ENCODE results near the gene DEPP1.

DEPP1 gene

DNA sequence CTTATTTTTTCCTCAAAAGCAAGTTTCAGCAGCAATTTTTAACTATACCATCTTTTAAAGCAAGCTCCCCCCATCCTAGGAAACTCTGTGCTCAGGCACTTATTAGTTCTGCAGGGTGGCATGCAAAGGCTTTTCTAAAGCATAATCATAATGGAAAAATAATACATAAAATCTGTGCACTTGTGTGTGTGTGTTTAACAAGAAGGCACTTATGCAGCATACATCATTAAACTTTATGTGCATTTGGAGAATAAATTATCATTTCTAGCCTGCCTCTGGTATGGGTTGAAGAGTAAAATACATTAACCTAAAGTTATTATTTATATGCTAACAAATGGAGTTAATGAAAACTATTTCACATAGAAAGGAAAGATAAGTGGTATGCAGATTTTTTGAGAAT is 24.6 kb downstream of the DEPP1 start:
- no peak for DNase-seq (ENCODE audit: low read depth in 2 of 2)

DNA sequence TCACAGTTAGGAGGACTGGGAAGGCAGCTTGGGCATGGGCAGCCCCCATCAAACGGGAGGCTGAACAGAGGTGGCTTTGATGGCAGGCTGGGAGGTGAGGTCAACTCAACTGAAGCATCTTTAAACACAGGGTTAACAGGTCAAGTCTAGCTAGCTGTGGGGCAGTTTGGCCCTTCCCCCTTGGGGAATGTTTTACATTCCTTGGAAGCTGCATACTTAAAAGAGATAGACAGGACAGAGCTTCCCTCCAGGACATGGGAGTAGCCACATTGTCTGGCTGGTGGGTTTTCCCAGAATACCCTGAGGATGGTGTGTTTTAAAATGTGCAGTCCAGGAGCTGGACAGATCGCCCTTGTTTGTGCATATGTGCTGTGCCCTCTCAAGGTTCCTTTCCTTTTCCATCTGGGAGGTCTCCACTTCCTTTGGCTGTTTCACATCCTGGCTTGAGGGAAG is 25.8 kb downstream of the DEPP1 start:
- DNase-seq (ENCODE audit: low read depth in 2 of 2): no peak

DNA sequence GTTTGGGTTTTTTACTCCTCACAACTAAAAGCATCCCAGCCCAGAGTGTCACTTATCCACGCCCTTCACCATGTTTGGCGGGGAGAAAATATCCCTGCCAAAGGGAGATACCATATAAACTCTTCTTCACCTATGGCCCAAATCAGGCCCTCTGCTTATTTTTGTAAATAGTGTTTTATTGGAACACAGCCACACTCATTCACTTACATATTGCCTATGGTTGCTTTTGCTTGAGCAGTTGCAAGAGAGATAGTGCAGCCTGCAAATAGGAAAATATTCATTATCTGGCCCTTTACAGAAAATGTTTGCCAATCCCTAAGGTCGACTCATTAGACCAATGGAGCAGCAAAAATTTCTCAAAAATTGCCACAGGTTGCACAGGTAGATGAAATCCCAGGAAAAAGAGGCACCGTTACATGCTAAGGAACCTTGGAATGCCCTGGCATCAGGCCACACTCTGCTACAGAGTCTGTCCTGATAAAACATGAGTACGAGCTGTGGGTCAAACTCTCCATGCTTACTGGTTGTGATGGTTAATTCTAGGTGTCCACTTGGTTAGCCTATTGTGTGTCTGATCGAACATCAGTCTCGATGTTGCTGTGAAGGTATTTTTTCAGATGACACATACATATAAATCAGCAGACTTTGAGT is 26.9 kb downstream of the DEPP1 start:
- DNase-seq (ENCODE audit: low read depth in 2 of 2): no peak

DNA sequence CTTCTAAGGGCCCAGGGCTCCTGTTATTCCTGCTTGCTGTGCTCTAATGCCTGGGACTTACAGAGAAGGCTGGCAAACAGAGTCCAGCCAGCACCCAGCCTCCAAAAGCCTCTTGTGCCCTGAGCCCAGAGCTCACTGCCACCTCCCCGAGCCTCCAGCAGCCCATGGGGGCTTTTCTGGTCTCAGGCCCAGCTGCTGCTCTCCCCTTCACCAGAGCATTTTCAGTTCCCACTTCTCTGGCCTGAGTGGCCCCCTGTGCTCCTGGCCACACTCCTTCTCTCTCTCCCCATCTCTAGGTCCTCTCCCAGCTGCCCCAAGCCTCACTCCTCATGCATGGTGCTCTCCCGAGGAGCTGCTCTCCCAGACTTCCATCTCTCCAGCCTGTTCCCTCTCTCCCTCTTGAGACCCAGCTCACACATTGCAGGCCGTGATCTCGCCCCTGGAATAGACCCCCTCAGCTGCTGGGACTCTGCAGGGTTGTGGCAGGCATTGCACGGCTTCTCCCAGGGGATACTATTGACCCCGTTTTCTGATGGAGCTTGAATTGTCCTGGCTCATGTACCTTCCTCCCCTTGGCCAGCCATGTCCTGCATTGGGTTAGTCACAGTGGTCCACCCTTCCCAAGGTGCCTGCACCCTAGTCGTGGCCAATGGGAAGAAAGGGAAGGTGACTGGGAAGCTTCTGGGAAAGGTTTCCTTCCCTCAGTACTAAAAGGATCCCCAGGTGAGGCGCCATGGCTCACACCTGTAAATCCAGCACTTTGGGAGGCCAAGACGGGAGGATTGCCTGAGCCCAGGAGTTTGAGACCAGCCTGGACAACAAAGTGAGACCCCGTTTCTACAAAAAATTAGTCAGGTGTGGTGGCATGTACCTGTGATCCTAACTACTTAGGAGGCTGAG is 28.0 kb downstream of the DEPP1 start:
- no peak for DNase-seq (ENCODE audit: low read depth in 2 of 2)

DNA sequence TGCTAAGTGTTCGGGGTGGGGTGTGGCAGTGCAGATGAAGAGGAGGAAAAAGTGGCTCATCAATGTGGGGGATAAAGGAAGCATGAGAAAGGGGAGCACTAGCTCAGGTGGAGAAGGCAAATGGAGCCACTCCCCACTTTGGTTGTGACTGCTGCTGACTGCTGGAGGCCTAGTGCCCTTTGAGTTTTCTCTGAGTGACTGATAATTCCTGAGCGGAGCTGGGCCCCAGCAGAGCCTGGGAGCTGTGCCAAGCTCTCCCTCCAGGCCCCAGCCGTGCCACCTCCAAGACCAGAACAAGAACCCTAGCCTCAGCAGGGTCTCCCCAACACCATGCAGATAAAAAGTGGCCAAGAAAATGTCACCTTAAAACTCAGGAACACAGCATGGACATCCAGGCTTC is 28.7 kb downstream of the DEPP1 start:
- no peak for DNase-seq (ENCODE audit: low read depth in 2 of 2)

DNA sequence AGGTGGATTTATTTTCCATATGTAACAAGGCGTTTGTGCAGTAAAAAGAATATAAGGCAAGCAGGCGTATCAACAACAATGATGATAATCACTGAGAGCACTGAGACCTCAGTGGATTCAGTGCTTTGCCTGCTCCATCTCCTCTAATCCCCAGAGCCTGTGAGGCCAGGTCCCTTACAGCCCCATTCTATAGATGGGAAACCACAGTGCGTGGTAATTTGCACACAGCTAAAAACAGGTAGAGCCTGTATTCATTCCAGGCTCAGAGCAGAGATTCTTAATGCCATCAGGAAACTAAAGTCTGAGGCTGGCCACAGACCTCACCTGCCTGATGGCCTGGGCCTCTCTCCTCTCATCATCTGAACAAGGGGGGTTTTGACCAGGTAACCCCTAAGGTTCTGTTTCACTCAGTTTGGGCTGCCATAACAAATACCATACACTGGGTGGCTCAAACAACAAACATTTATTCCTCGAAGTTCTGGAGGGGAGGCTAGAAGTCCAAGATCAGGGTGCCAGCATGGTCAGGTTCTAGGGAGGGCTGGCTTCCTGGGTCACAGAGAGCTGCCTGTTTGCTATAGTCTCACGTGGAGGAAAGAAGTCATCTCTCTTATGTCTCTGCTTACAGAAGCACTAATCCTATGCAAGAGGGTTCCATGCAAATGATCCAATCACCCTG is 29.3 kb downstream of the DEPP1 start:
- no peak for DNase-seq (ENCODE audit: low read depth in 2 of 2)

DNA sequence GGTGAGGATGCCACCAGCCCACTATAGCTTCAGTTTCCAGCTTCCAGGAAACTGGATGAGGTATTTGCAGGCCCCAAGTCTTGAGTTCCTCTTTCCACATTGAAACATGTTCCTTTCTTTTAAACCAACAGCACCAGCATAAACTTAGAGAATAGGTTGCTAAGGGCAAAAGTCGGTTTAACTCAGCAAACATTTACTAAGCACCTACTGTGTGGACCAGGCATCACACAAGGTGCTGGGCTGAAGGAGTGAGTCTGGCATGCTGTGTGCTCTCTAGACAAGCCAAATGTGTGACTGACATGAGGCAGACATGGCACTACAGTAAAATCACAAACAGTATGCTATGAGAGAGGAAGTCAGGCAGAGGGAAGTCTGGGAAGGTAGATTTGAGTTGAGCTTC is 30.0 kb downstream of the DEPP1 start:
- DNase-seq (ENCODE audit: low read depth in 2 of 2): no peak

DNA sequence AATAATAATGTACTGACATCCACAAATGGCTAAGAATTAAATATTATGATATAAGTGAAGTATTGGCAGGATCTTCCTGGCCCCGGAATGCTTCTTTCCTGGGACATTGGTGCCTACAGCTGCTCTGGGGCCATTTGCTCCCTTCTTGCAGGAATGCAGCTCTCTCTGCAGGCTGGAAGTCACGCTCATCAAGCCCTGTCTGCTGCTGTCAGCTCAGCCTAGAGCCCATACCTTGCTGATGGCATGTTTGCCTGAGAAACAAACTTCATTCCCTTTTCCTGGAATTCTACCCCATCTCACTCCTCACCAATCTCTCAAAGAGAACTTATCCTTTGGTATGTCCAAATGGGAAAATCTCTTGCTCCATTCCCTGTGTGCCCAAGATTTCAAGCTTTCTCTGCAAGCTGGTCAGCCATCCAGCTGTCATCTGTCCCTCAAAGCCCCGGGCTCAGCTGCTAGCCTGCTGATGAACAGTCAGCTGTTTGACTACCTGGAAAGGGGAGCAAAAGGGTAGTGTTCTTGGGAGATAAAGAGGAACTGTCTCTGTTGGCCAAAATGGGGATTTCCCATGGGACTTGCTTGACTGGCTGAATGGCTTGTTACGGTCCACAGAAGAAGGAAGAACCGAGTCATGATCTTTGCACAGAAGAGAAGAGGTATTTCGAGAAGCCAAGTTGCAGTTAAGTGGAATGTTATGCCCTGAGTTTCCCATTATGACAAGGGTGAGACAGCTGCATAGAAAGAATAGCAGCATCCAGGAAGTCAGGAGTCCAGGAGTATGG is 31.0 kb downstream of the DEPP1 start:
- DNase-seq (ENCODE audit: low read depth in 2 of 2): no peak

DNA sequence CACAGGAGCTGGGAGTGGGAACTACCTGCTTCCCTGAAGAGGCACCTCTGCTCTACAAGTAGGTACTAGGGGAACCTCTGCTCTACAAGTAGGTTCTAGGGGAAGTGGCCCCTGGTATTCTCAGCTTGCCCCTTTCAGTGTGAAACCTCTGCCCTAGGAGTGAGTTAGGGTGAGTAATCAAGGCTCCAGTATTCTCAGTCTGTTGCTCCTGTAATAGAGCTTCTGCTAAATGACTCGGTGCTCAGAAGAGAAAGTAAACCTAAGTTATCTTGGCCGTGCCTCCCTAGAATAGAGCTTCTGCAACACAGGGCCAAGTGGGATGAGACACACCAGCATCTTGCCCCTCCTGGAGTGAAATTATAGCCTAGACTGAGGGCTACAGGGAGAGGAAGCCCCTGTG is 32.4 kb downstream of the DEPP1 start:
- no peak for DNase-seq (ENCODE audit: low read depth in 2 of 2)

DNA sequence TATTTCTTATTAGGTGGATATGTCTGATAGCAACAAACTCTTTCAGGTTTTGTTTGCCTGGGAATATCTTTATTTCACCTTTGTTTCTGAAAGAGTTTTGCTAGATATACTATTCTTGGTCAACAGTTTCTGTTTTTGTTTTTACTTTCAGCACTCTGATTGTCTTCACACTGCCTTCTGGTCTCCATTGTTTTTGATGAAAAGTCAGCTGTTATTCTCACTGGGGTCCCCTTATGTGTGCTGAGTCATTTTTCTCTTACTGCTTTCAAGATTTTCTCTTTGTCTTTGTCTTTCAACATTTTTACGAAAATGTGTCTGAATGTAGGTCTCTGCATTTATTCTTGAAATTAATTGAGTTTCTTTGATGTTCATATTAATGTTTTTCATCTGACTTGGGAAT is 34.3 kb downstream of the DEPP1 start:
- DNase-seq (ENCODE audit: low read depth in 2 of 2): no peak

DNA sequence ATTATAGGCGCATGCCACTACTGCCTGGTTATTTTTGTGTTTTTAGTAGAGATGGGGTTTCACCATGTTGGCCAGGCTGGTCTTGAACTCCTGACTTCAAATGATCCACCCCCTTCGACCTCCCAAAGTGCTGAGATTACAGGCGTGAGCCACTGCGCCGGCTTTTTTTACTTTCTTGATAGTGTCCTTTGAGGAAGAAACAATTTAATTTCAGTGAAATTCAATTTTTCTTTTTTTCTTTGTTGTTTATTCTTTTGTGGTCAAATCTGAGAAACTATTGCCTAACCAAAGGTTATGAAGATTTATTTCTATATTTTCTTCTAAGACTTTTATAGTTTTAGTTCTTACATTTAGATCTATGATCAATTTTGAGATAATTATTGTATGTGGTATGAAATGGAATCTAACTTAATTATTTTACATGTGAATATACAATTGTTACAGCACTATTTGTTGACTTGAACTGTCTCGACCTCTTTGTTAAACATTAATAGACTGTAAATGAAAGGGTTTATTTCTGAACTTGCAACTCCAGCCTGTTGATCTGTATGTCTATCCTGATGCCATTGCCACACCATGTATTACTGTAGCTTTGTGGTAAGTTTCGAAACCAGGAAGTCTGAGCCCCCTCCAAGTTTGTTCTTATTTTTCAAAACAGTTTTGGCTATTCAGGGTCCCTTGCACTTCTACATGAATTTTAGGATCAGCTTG is 38.8 kb downstream of the DEPP1 start:
- DNase-seq (ENCODE audit: low read depth in 2 of 2): no peak

DNA sequence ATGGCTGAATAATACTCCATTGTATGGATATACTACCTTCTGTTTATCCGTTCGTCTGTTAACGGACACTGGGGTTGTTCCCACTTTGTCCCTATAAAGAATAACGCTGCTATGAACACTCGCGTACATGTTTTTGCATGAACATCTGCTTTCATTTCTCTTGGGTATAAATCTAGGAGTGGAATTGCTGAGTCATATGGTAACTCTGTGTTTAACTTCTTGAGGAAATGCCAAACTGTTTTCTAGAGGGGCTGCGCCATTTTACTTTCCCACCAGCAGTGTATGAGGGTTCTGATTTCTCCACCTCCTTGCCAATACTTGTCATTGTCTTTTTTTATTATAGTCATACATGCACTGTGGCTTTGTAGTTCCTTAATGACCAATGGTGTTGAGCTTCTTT is 39.7 kb downstream of the DEPP1 start:
- no peak for DNase-seq (ENCODE audit: low read depth in 2 of 2)

DNA sequence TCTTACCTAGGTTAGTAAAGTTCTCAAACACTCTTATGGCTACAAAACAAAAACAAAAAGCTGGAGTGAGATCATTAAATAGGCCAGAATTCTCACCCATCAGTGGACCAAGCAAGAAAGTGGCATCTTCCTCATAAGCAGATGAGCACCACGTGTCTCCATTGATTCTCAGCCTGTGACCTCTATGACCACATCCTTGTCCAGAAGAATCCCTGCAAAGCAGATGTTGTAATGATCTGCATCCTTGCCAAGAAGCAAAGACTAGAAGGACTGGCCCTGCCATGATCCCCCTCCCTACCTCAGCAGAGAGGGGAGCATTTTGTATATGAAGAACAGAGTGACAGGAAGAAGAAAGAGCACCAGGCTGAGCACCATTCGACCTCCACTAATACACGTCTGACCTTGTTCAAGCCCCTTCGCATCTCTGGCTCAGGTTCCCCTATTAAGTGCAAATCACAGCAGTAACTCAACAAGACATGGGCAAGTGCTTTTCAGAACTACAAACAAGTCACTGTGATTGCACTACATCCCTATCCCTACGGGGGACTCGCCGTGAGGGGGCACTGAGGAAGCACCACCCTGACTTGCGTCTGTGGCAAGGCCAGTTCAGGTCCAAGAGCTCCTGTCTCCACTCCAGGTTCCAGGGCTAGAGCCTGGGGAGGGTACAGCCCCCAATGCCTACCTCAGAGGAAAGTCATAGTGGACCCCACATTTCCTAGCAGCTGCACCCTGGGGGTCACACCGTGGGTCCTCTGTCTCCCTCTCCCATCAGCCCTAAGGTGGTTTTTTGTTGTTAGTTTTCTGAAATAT is 41.2 kb downstream of the DEPP1 start:
- DNase-seq (ENCODE audit: low read depth in 2 of 2): no peak

DNA sequence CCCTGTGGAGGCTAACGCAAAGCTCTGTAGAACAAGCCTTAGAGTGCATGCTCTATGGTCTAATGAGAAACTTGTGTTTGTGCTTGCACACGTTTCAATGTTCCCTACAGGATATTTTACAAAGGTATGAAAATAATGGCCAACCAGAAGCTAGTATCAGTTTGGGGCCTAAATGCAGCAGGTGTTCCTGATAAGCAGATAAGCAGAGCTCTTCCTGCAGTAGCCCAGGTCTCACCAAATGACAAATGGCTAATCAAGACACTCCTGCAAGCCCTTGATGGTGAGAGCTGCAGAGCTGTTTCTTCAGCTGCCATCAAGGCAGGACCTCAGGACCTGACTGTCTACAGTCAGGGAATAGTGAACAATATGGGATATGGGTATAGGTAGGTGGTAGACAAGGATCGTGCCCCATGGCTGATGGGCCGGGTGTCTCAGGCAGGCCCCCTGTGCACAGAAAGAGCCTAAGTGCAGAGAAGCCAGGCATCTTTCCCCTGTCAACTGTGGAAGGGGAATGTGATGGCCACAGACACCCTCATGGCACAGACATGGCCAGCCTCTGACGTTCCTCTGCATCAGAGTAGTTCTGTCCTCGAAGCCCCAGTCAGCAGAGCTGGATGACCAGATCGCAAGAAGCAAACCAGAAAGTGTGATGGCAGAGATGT is 42.2 kb downstream of the DEPP1 start:
- DNase-seq (ENCODE audit: low read depth in 2 of 2): no peak

DNA sequence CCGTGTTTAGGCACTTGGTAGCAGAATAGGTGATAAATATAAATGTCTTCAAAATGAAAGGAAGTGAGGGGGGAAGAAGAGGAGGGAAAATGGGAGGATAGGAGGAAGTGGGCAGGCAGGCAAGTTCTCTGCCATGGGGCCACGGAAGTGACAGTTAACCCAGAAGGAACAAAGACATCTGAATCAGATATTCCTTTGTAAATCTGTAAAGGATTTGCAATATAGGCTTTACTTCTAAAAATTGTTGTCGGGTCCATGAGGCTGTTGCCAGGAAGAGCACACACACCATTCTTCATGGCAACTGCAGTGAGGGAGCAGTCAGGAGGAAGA is 42.7 kb downstream of the DEPP1 start:
- no peak for DNase-seq (ENCODE audit: low read depth in 2 of 2)

DNA sequence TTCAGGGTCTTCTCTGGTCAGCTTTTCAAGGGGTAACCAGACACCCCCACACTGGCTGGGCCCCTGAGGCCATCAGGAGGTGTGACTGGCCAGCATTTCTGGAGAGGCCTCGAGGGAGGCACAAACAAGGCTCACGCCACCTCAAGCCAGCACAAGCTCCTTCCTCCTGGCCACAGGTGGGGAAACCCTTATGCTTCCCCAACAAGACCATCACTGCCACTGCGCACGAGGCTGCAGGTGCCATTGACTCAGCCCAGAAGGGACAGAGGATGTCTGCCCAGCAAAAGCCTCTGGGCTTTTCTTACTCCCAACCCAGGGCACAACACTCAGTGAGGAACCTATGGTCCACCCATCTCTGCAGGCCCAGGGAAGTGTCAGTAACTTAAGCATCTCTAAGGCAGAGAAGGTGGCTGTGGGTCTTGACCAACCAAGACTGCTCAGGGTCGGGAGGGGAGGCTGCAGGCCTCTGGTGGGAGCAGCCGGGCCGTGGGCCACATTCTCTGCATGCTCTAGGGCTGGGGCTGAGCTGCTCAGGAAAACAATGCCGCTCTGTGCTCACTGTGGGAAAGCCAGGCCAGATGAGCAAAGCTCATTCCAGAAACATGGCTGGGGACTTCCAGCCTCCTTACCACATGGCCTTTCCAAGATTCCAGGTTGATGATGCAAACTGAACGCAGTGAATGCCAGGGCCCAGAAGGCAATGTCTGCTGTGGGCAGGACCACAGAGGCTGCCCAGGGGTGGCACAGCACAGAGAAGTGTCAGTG is 43.2 kb downstream of the DEPP1 start:
- DNase-seq (ENCODE audit: low read depth in 2 of 2): no peak

DNA sequence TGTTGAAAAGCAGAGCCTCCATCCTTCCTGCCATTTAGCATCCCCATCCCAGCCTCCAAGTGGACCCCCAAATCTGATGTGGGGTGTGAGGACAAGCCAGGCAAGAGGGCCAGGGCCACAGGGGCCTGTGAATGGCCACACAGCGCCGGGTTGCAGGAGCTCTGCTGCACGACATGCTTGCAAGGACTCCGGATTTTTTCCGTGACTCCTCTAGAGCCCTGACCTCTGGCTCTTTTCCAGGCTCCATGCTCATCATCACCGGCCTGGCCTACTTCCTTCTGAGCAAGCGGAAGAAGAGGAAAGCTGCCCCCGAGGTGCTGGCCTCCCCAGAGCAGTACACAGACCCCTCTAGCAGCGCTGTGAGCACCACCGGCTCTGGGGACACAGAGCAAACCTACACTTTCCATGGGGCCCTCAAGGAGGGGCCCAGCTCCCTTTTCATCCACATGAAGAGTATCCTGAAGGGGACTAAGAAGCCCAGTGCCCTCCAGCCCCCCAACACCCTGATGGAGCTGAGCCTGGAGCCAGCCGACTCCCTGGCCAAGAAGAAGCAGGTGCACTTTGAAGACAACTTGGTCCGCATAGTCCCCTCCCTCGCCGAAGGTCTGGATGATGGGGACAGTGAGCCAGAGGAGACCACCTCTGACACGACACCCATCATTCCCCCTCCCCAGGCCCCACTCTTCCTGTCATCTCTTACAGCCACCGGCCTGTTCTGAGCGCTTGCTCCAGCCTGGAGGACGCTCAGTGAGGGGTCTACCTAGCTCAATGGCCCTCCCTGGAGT is 44.0 kb downstream of the DEPP1 start:
- DNase-seq (ENCODE audit: low read depth in 2 of 2): no peak

Data from stimulated activated CD4-positive, alpha-beta T cell treated with anti-CD3 and anti-CD28 coated beads, Interleukin-12 subunit alpha, Interleukin-12 subunit beta, amount 100 ng/mL, for 24 hours (primary cell).